Peyer's patch (tissue), 4 donors: ENCODE measurements around the gene ZSWIM3.

ENCODE experiments used
- POLR2A ChIP-seq, 2 donors: fragments of 450-650 bp; IDR thresholded peaks; one replicate each; pipeline ENCODE4 v1.5.1; 2017; ENCODE audit warnings: antibody characterized with exemption in 2 of 2, mild to moderate bottlenecking in 2 of 2, moderate library complexity in 2 of 2
- TF ChIP-seq, protein P1 (sequence below), 6 experiments: fragments of 450-650 bp in 4 of 6; fragments of 200-600 bp in 2 of 6; sonication (generic) in 1 of 6; IDR thresholded peaks; one replicate each; pipeline ENCODE4 v1.5.1; 2017 to 2019; ENCODE audit warnings: antibody characterized with exemption in 6 of 6, mild to moderate bottlenecking in 3 of 6, moderate library complexity in 1 of 6

DNA sequence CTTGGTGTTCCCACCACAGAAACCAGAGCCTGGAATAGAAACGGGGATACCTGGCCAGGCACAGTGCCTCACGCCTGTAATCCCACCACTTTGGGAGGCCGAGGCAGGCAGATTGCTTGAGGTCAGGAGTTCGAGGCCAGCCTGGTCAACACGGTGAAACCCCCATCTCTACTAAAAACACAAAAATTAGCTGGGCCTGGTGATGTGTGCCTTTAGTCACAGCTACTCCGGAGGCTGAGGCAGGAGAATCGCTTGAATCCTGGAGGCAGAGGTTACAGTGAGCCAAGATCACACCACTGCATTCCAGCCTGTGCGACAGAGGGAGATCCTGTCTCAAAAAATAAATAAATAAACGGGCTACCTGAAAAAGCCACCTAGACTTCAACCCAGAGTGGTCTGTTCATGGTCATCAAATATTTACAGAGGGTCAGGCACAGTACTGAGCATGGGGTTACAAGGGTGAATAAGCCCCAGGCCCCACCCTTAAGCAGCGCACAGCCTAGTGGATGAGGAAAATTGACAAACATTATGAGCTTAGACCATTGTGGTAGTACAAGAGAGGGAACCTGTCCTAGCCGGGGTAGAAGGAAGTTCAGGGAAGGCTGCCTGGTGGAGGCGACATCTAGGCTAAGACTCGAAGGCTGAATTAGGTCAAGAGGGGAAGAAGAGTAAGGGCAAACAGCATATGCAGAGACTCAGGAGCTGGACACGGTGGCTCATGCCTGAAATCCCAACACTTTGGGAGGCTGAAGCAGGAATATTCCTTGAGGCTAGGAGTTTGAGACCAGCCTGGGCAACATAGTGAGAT, 69.9 kb downstream of the ZSWIM3 start:
- TF ChIP-seq, protein P1, sequence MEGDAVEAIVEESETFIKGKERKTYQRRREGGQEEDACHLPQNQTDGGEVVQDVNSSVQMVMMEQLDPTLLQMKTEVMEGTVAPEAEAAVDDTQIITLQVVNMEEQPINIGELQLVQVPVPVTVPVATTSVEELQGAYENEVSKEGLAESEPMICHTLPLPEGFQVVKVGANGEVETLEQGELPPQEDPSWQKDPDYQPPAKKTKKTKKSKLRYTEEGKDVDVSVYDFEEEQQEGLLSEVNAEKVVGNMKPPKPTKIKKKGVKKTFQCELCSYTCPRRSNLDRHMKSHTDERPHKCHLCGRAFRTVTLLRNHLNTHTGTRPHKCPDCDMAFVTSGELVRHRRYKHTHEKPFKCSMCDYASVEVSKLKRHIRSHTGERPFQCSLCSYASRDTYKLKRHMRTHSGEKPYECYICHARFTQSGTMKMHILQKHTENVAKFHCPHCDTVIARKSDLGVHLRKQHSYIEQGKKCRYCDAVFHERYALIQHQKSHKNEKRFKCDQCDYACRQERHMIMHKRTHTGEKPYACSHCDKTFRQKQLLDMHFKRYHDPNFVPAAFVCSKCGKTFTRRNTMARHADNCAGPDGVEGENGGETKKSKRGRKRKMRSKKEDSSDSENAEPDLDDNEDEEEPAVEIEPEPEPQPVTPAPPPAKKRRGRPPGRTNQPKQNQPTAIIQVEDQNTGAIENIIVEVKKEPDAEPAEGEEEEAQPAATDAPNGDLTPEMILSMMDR (IDR thresholded peaks at IDR 0.05) = no peak
- TF ChIP-seq POLR2A (IDR thresholded peaks at IDR 0.05) = no peak
